Stromal cell of bone marrow (primary cell): Measurements from ENCODE around the gene LANCL2.
"Not testable (repeated sequence)": the region's sequence is repeated elsewhere in the genome, so short reads cannot be mapped to it uniquely, and the experiment has no call there.

Experiments used
- DNase-seq: peaks from one replicate; pipeline ENCODE4 v3.0.0-alpha.2; 2012; ENCODE audit warnings: low read depth

The LANCL2 gene

GRCh38 chr7:55365205-55365674, at the start of gene LANCL2:
Gene LANCL2, plus strand, starts transcription at chr7:55365337. Its CDS starts 689 bp downstream, at chr7:55366026.
- DNase-seq = no peak

- DNase-seq = peak; percentile 94
These were observed 39.8 kb upstream of the LANCL2 start for GRCh38 chr7:55325371-55325792.

GRCh38 chr7:55326081-55326835, 38.9 kb upstream of the LANCL2 start:
- no peak for DNase-seq

- DNase-seq = no peak
These were observed 38.1 kb upstream of the LANCL2 start for GRCh38 chr7:55326945-55327626.

GRCh38 chr7:55335151-55335550, 30.0 kb upstream of the LANCL2 start:
- DNase-seq = no peak

GRCh38 chr7:55335786-55336185, 29.4 kb upstream of the LANCL2 start:
- DNase-seq = no peak

- no peak for DNase-seq
These were observed 28.6 kb upstream of the LANCL2 start for GRCh38 chr7:55336540-55336939.

- no peak for DNase-seq
These were observed 25.8 kb upstream of the LANCL2 start for GRCh38 chr7:55339033-55340000.

GRCh38 chr7:55342216-55342871, 22.8 kb upstream of the LANCL2 start:
- no peak for DNase-seq

- DNase-seq = no peak
These were observed 21.9 kb upstream of the LANCL2 start for GRCh38 chr7:55343002-55343781.

GRCh38 chr7:55343860-55344606, 21.1 kb upstream of the LANCL2 start:
- DNase-seq = no peak

GRCh38 chr7:55344840-55345239, 20.3 kb upstream of the LANCL2 start:
- no peak for DNase-seq

- no peak for DNase-seq
These were observed 19.8 kb upstream of the LANCL2 start for GRCh38 chr7:55345292-55345691.

GRCh38 chr7:55348502-55348901, 16.6 kb upstream of the LANCL2 start:
- DNase-seq = peak; percentile 48

GRCh38 chr7:55349121-55349520, 16.0 kb upstream of the LANCL2 start:
- no peak for DNase-seq

- DNase-seq = no peak
These were observed 14.9 kb upstream of the LANCL2 start for GRCh38 chr7:55350281-55350680.

- DNase-seq = no peak
These were observed 13.9 kb upstream of the LANCL2 start for GRCh38 chr7:55351263-55351662.

- DNase-seq = not testable (repeated sequence)
These were observed 12.2 kb upstream of the LANCL2 start for GRCh38 chr7:55352947-55353273.

- no peak for DNase-seq
These were observed 4.7 kb upstream of the LANCL2 start for GRCh38 chr7:55360486-55360885.

GRCh38 chr7:55361560-55361959, 3.6 kb upstream of the LANCL2 start:
- DNase-seq = no peak
